ENCODE data around the gene CGRRF1. TPM values are rescaled to one million over a fixed set of nuclear protein-coding genes. Genes with fewer than 3 reads are reported as not detected.

CGRRF1 gene
- total RNA-seq, 1 donor from 2014 or later, result 16.6 TPM

DNA sequence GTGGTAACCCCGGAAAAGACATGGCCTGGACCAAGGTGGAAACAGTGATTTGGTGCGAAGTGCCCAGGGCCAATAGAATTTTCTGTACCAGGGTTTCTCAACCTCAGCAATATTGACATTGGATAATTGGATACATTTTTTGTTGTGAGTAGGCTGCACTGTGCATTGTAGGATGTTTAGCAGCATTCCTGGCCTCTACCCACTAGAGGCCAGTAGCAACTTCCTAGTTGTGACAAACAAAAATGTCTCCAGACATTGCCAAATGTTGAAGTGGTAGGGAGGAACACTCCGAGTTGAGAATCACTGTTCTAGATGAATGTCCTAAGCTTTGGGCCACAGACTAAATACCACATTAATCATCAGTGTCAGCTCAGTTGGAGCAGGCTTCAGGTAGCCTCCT lies 6.2 kb upstream of the CGRRF1 start:
- H3K36me3 ChIP-seq (ENCODE audit: insufficient read depth, low read length), result no peaks in the 10 kb centered on the region
- H3K4me3 ChIP-seq (ENCODE audit: insufficient read depth, low read depth, low read length), result no peak overlapping the region
- no peaks in the 10 kb centered on the region for H3K9me3 ChIP-seq (ENCODE audit: insufficient read depth, low read depth, low read length)
- H3K27me3 ChIP-seq (ENCODE audit: insufficient read depth, low read length), result no peaks in the 10 kb centered on the region
- no peak for TF ChIP-seq EZH2 (IDR thresholded peaks at IDR 0.05; ENCODE audit: insufficient read depth, low read length)
- TF ChIP-seq, protein P1, sequence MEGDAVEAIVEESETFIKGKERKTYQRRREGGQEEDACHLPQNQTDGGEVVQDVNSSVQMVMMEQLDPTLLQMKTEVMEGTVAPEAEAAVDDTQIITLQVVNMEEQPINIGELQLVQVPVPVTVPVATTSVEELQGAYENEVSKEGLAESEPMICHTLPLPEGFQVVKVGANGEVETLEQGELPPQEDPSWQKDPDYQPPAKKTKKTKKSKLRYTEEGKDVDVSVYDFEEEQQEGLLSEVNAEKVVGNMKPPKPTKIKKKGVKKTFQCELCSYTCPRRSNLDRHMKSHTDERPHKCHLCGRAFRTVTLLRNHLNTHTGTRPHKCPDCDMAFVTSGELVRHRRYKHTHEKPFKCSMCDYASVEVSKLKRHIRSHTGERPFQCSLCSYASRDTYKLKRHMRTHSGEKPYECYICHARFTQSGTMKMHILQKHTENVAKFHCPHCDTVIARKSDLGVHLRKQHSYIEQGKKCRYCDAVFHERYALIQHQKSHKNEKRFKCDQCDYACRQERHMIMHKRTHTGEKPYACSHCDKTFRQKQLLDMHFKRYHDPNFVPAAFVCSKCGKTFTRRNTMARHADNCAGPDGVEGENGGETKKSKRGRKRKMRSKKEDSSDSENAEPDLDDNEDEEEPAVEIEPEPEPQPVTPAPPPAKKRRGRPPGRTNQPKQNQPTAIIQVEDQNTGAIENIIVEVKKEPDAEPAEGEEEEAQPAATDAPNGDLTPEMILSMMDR (IDR thresholded peaks at IDR 0.05; ENCODE audit: insufficient read depth, low read depth, low read length), result peak; percentile 43
- Mint-ChIP-seq H3K4me1 (ENCODE audit: low read depth, unreplicated experiment) (no peaks in the 10 kb centered on the region), H3K27me3 (ENCODE audit: low read depth, unreplicated experiment) (peaks cover 2% of the 10 kb centered on the region), H3K36me3 (ENCODE audit: low read depth, unreplicated experiment) (no peaks in the 10 kb centered on the region), H3K27ac (ENCODE audit: unreplicated experiment) (no peak overlapping the region), H3K9me3 (ENCODE audit: unreplicated experiment) (no peaks in the 10 kb centered on the region), H3K4me3 (ENCODE audit: unreplicated experiment) (no peak overlapping the region)
- DNase-seq (ENCODE audit: low read depth), result peak; percentile 37
- peak; percentile 88 for FAIRE-seq
- H3K27ac ChIP-seq (ENCODE audit: low read depth, low read length), result no peak overlapping the region
- H3K9ac ChIP-seq (ENCODE audit: low read length), result no peak overlapping the region
- H3K4me2 ChIP-seq (ENCODE audit: low read length), result no peak overlapping the region
- no peaks in the 10 kb centered on the region for H3K79me2 ChIP-seq (ENCODE audit: insufficient read depth, low read length)
- H2AFZ ChIP-seq (ENCODE audit: low read depth, low read length), result peak overlapping the region; percentile 57
- no peaks in the 10 kb centered on the region for H4K20me1 ChIP-seq (ENCODE audit: insufficient read depth, low read length)
- no peaks in the 10 kb centered on the region for H3K4me1 ChIP-seq (ENCODE audit: insufficient read depth, low read length)

DNA sequence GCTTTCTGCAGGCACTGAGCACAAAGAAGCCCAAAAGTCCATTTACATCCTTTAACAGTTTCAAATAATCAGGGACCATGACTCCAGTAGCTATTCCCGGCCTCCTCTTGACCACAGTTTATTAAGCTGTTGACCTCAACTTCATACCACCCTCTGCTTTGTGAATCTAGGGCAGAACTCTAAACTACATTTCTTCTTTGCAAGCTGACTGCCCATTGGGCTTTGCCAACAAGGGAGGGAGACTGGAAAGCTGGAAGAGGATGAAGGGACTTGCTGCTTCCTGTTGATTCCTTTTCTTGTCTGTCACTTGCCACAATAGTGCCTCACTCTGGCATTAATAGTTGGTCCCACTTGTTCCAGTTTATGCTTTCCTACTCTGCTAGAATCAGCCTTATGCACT lies 2.7 kb downstream of the CGRRF1 start:
- Histone ChIP-seq H3K9ac (ENCODE audit: low read length) (no peak overlapping the region), H3K4me2 (ENCODE audit: low read length) (no peak overlapping the region), H3K27ac (ENCODE audit: low read depth, low read length) (no peak overlapping the region), H3K4me1 (ENCODE audit: insufficient read depth, low read length) (peaks cover 5% of the 10 kb centered on the region), H4K20me1 (ENCODE audit: insufficient read depth, low read length) (peaks cover 30% of the 10 kb centered on the region), H3K36me3 (ENCODE audit: insufficient read depth, low read length) (no peaks in the 10 kb centered on the region), H3K27me3 (ENCODE audit: insufficient read depth, low read length) (no peaks in the 10 kb centered on the region), H3K9me3 (ENCODE audit: insufficient read depth, low read depth, low read length) (no peaks in the 10 kb centered on the region), H3K4me3 (ENCODE audit: insufficient read depth, low read depth, low read length) (no peak overlapping the region), H3K79me2 (ENCODE audit: insufficient read depth, low read length) (peaks cover 67% of the 10 kb centered on the region), H2AFZ (ENCODE audit: low read depth, low read length) (no peak overlapping the region)
- Mint-ChIP-seq H3K27me3 (ENCODE audit: low read depth, unreplicated experiment) (no peaks in the 10 kb centered on the region), H3K4me1 (ENCODE audit: low read depth, unreplicated experiment) (peaks cover 16% of the 10 kb centered on the region), H3K36me3 (ENCODE audit: low read depth, unreplicated experiment) (peaks cover 18% of the 10 kb centered on the region), H3K4me3 (ENCODE audit: unreplicated experiment) (no peak overlapping the region), H3K9me3 (ENCODE audit: unreplicated experiment) (peaks cover 8% of the 10 kb centered on the region), H3K27ac (ENCODE audit: unreplicated experiment) (no peak overlapping the region)
- FAIRE-seq (no peak), DNase-seq (ENCODE audit: low read depth) (no peak)
- TF ChIP-seq, protein P1 (IDR thresholded peaks at IDR 0.05; ENCODE audit: insufficient read depth, low read depth, low read length), result no peak
- TF ChIP-seq EZH2 (IDR thresholded peaks at IDR 0.05; ENCODE audit: insufficient read depth, low read length), result no peak

DNA sequence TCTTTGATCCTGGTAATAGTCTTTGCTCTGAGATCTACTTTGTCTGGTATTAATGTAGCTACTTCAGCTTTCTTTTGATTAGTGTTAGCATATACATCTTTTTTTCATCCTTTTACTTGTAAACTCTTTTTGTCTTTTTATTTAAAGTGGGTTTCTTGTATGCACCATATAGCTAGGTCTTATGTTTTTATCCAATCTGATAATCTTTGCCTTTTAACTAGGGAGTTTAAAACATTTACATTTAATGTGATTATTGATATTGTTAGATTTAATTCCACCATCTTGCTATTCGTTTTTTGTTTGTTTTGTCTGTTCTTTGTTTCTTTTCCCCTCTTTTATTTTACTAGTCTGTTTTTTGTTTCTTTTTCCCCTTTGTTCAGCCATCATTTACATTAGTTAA lies 6.0 kb downstream of the CGRRF1 start:
- peaks cover 38% of the 10 kb centered on the region for H4K20me1 ChIP-seq (ENCODE audit: insufficient read depth, low read length)
- H3K27ac ChIP-seq (ENCODE audit: low read depth, low read length), result no peak overlapping the region
- H2AFZ ChIP-seq (ENCODE audit: low read depth, low read length), result no peak overlapping the region
- Mint-ChIP-seq H3K9me3 (ENCODE audit: unreplicated experiment) (peaks cover 8% of the 10 kb centered on the region), H3K27me3 (ENCODE audit: low read depth, unreplicated experiment) (no peaks in the 10 kb centered on the region), H3K4me3 (ENCODE audit: unreplicated experiment) (no peak overlapping the region), H3K4me1 (ENCODE audit: low read depth, unreplicated experiment) (peaks cover 15% of the 10 kb centered on the region), H3K36me3 (ENCODE audit: low read depth, unreplicated experiment) (peaks cover 21% of the 10 kb centered on the region), H3K27ac (ENCODE audit: unreplicated experiment) (no peak overlapping the region)
- no peak for TF ChIP-seq EZH2 (IDR thresholded peaks at IDR 0.05; ENCODE audit: insufficient read depth, low read length)
- TF ChIP-seq, protein P1 (IDR thresholded peaks at IDR 0.05; ENCODE audit: insufficient read depth, low read depth, low read length), result no peak
- H3K9me3 ChIP-seq (ENCODE audit: insufficient read depth, low read depth, low read length), result no peaks in the 10 kb centered on the region
- no peak overlapping the region for H3K4me2 ChIP-seq (ENCODE audit: low read length)
- no peak overlapping the region for H3K4me3 ChIP-seq (ENCODE audit: insufficient read depth, low read depth, low read length)
- peaks cover 2% of the 10 kb centered on the region for H3K36me3 ChIP-seq (ENCODE audit: insufficient read depth, low read length)
- H3K4me1 ChIP-seq (ENCODE audit: insufficient read depth, low read length), result peaks cover 1% of the 10 kb centered on the region
- FAIRE-seq, result no peak
- no peaks in the 10 kb centered on the region for H3K27me3 ChIP-seq (ENCODE audit: insufficient read depth, low read length)
- no peak overlapping the region for H3K9ac ChIP-seq (ENCODE audit: low read length)
- H3K79me2 ChIP-seq (ENCODE audit: insufficient read depth, low read length), result peaks cover 79% of the 10 kb centered on the region
- no peak for DNase-seq (ENCODE audit: low read depth)

Measured in astrocyte (in vitro differentiated cells and primary cell).